Mammary microvascular endothelial cell (primary cell): ENCODE results near the gene TLE2. TPM values are rescaled to one million over a fixed set of nuclear protein-coding genes. Genes with fewer than 3 reads are reported as not detected.

Source experiments
- total RNA-seq: library from RNA; depleted of rRNA; stranded (reverse); fragments of >200 nt; gene quantifications from 2 replicates; pipeline ENCODE4 v1.2.3, GENCODE V29; 2015

TLE2 gene
- 8.3 and 10.1 TPM in 2 replicates for total RNA-seq

DNA sequence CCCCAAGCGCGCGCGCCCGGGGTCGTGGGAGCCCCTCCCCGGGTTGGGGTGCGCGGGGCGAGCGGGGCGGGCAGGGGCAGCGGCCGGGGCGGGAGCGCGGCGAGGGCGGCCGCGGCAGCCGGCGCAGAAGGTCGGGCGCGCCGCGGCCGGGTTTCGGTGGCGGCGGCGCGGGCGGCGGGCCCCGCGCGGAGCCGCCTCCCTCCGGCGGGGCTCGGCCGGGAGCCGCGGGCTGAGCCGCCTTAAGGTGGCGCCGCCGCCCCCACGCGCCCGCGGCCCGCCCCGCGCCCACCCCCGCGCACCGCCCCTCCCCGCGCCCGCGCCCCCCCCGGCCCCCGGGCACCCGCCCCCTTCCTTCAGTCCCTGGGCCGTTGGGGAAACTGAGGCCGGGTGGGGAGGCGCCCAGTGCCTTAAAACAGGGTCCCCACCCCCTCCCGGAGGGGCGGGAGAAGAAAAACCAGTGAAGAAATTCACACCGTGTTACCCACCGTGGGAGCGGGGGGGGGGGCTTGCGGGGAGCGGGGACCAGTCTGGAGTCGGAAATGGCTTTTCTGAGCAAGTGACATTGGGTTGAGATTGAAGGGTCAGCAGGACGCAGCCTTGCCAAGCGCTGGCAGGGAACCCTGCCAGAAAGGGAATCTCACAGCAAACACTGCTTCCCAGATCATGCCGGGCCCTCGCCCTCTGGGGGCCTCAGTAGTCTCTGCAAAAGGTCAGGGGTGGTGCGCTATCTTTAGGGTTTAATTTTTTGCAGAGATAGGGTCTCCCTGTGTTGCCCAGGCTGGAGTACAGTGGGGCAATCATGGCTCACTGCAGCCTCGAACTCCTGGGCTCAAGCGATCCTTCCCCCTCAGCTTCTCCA is at the start of gene TLE2:
Gene TLE2 (minus strand): TSS at position 216 of the 859 bp plus-strand sequence. CDS start 376 bp downstream, outside the sequence.

DNA sequence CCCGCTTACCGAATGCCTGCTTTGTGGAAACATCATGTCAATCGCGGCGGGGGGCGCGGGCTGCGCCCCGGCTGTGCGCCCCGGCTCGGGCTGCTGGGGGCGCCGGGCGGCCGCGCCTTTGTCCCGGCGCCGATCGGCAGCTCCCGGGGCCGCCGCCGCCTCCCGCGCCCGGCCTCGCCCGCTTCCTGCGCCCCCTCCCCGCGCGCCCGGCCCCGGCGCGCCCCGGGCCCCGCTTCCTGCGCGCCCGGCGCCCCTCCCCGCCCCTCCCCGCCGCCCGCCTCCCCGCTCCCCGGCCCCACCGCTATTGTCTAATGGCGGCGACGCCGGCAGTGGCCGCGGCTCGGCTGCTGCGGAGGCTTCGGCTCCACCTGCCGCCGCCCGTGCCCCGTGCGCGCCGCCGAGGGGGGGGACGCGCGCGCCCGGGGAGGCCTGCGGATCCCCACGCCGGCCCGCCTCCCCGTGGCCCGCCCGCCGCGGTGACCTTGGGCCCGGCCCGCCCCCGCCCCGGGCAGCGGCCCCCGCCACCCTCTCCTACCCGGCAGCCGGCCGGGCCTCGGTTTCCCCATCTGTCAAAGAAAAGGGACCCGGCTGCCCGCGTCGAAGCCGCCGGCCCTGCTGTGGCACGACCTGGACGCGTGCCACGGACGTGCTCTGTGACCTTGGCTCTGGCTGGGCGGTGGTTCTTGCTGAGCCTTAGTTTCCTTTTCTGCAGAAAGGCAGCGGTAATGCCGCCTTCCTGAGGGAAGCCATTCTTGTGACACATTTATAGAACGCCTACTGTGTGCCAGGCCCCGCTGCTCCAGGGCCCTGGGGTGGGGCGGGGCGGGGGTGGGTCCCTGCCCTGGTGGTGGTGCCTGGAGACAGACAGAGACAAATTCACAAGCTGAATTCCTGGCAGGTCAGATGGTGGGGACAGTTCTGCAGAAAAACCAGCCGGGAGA is 33.4 kb upstream of the TLE2 start, which contains the start of gene TLE5:
Gene TLE5 (minus strand): TSS at position 331 of the 941 bp plus-strand sequence. CDS start 295 bp downstream, at position 36.

DNA sequence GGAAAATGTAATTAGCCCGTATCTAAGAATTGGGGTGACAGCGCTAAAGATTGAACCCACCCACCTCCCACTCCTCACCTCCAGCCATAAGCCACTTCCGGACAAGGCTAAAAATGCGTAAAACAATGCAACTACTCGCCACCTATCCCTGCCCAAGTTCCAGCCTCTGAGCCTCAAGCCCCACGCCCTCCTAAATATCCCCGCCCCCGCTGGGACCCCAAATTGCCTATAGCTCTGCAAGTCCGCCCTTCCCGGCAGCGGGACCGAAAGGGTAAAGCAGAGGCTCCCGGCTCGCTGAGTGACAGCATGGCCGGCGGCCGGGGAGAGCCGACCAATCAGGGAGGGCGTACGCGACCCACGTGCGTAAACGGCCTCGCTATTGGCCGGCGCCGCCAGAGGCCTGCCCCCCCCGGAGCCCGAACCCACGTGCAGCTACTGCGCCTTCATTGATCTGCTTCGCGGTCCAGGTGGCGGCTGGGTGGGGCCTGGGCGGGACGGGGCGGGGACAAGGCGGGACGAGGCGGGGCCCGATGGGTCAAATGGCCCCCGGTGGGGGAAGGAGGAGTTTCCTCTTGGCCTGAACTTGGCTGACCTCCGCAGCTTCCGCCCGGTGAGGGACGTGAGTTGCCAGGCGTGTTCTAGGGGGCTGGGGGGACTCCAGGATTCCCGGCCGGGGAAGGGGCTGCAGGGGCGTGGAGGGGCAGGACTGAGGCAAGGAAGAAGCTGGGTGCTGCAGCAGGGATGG is 51.9 kb downstream of the TLE2 start, which contains the start of gene TLE6:
Gene TLE6 (plus strand): TSS at position 564 of the 745 bp plus-strand sequence. CDS start 670 bp downstream, outside the sequence.

Other genes with a start within 250 kb of the TLE2 start
- 82.6 and 88.2 TPM in 2 replicates for gene SGTA, start 246.0 kb downstream of the TLE2 start, total RNA-seq
- 152 and 187 TPM in 2 replicates for gene THOP1, start 243.8 kb downstream of the TLE2 start, total RNA-seq
- 0.80 and 1.1 TPM in 2 replicates for gene ZNF554, start 209.4 kb downstream of the TLE2 start, total RNA-seq
- gene ZNF555, start 187.8 kb downstream of the TLE2 start, total RNA-seq = 2.9 and 3.1 TPM in 2 replicates
- not detected in 2 replicates for gene ZNF556, start 161.9 kb downstream of the TLE2 start, total RNA-seq
- gene ZNF57, start 128.4 kb downstream of the TLE2 start, total RNA-seq = 2.1 and 2.2 TPM in 2 replicates
- gene ZNF77, start 84.3 kb downstream of the TLE2 start, total RNA-seq = 1.2 and 2.8 TPM in 2 replicates
- gene TLE6, start 51.7 kb downstream of the TLE2 start, total RNA-seq = 0.20 and 0.25 TPM in 2 replicates
- gene TLE5, start 33.2 kb upstream of the TLE2 start, total RNA-seq = 245 and 277 TPM in 2 replicates
- 83.9 and 97.8 TPM in 2 replicates for gene GNA11, start 65.1 kb upstream of the TLE2 start, total RNA-seq
- gene GNA15, start 106.8 kb upstream of the TLE2 start, total RNA-seq = 0.44 TPM in 1 of 2 replicates, not detected in the other
- gene S1PR4, start 149.5 kb upstream of the TLE2 start, total RNA-seq = 0.73 and 1.5 TPM in 2 replicates
- 90.3 and 94.6 TPM in 2 replicates for gene NCLN, start 156.7 kb upstream of the TLE2 start, total RNA-seq
- not detected in 2 replicates for gene CELF5, start 195.4 kb upstream of the TLE2 start, total RNA-seq